Suppressor macrophage treated with lipopolysaccharide for 1 hour (primary cell): ENCODE data around the gene LTB.

Experiments
- DNase-seq, 3 donors: peaks; one replicate each; pipeline ENCODE4 v3.0.0-alpha.2; 2020 to 2022

The LTB gene

GRCh38 chr6:31546958-31547726, 35.1 kb downstream of the LTB start, which contains the start of gene NFKBIL1:
Gene NFKBIL1 (plus strand): TSS chr6:31547608. CDS start chr6:31547695, 87 bp downstream.
- peak; percentile 95 to 97 (median 96) for DNase-seq

GRCh38 chr6:31546339-31546957, 35.8 kb downstream of the LTB start, which contains the start of gene ATP6V1G2:
Gene ATP6V1G2 (minus strand): TSS chr6:31546608. CDS start chr6:31546559, 49 bp downstream.
- peak; percentile 83 to 87 (median 85) for DNase-seq

GRCh38 chr6:31545291-31545690, 36.9 kb downstream of the LTB start:
- DNase-seq = no peak

GRCh38 chr6:31544676-31545075, 37.5 kb downstream of the LTB start:
- DNase-seq = no peak

- no peak for DNase-seq
Observed at GRCh38 chr6:31543639-31544038, 38.6 kb downstream of the LTB start.

GRCh38 chr6:31541658-31542521, 40.3 kb downstream of the LTB start, which contains the start of gene DDX39B:
Gene DDX39B (minus strand): TSS chr6:31542003. CDS start chr6:31540532, 1,471 bp downstream.
- DNase-seq = peak; percentile 97 to 98 (median 98)

- DNase-seq = peak; percentile 37 to 66 (median 60)
Observed at GRCh38 chr6:31541059-31541657, 41.1 kb downstream of the LTB start.

- no peak for DNase-seq
Observed at GRCh38 chr6:31540640-31541039, 41.6 kb downstream of the LTB start.

GRCh38 chr6:31538805-31539400, 43.3 kb downstream of the LTB start:
- no peak for DNase-seq

GRCh38 chr6:31535538-31536324, 46.5 kb downstream of the LTB start:
- DNase-seq = no peak

- no peak for DNase-seq
Observed at GRCh38 chr6:31534521-31535040, 47.6 kb downstream of the LTB start.

GRCh38 chr6:31534011-31534410, 48.2 kb downstream of the LTB start:
- DNase-seq = no peak

GRCh38 chr6:31533455-31533841, 48.8 kb downstream of the LTB start:
- no peak for DNase-seq

GRCh38 chr6:31532644-31533454, 49.4 kb downstream of the LTB start:
- DNase-seq = no peak

GRCh38 chr6:31531771-31532643, 50.2 kb downstream of the LTB start:
- no peak for DNase-seq

GRCh38 chr6:31531162-31531561, 51.1 kb downstream of the LTB start:
- no peak for DNase-seq

- no peak for DNase-seq
Observed at GRCh38 chr6:31530659-31531058, 51.6 kb downstream of the LTB start.
